ENCODE measurements around the gene HINT3. TPM values are rescaled to one million over a fixed set of nuclear protein-coding genes. Genes with fewer than 3 reads are reported as not detected.

The HINT3 gene
- total and polyA plus RNA-seq, 11 donors = 8.1 to 40.0 (median 33.8) TPM

- H3K9me3 ChIP-seq = no peaks in the 10 kb centered on the region
- TF ChIP-seq POLR2A (IDR thresholded peaks at IDR 0.05) (no peak), CTCF (IDR thresholded peaks at IDR 0.05) (peak; percentile 37 to 69 (median 59))
- ATAC-seq = peak in 2 of 4 donors; percentile 48 to 54
- no peaks in the 10 kb centered on the region for H3K4me1 ChIP-seq
- H3K27me3 ChIP-seq = no peaks in the 10 kb centered on the region
- peaks cover 0 to 71% (median 32%) of the 10 kb centered on the region in 9 donors for H3K36me3 ChIP-seq
- H3K4me3 ChIP-seq = no peak overlapping the region
- WGBS, 4 donors = 37 to 45% (median 42%) methylated on average over 5 of the region's 5 CpGs
- DNase-seq = no peak
- intact Hi-C loops (cut with DNase I) = loop anchor here in 8 of 10 donors (5.0 kb wide), 4 partner anchors 117 to 667 kb away; no protein-coding TSS in a partner anchor
- H3K27ac ChIP-seq = no peak overlapping the region
These were observed 17.8 kb downstream of the HINT3 start for GRCh38 chr6:125974214-125974866.

GRCh38 chr6:125979101-125979500 is 22.5 kb downstream of the HINT3 start:
- Histone ChIP-seq H3K9me3 (no peaks in the 10 kb centered on the region), H3K36me3 (peaks cover 0 to 68% (median 32%) of the 10 kb centered on the region in 9 donors), H3K27me3 (no peaks in the 10 kb centered on the region), H3K4me1 (no peaks in the 10 kb centered on the region), H3K4me3 (no peak overlapping the region), H3K27ac (no peak overlapping the region)
- DNase-seq (no peak), ATAC-seq (no peak)
- no peak for TF ChIP-seq CTCF (IDR thresholded peaks at IDR 0.05)
- no peak for TF ChIP-seq POLR2A (IDR thresholded peaks at IDR 0.05)
- intact Hi-C loops (cut with DNase I) = no loop called here
- WGBS, 4 donors = 89 to 94% (median 92%) methylated on average over 3 of the region's 3 CpGs

GRCh38 chr6:125981571-125982185 is 25.1 kb downstream of the HINT3 start:
- WGBS, 4 donors = 94 to 96% (median 95%) methylated on average over 2 of the region's 2 CpGs
- intact Hi-C loops (cut with DNase I) = loop anchor here in 2 of 10 donors (10.0 kb wide), 2 partner anchors 667 to 677 kb away; partner anchors contain the start of gene HDDC2 (in 1 of the 2)
- no peak for ATAC-seq
- Histone ChIP-seq H3K9me3 (no peaks in the 10 kb centered on the region), H3K27me3 (no peaks in the 10 kb centered on the region), H3K4me1 (peaks cover 0 to 10% (median 6%) of the 10 kb centered on the region in 12 donors), H3K27ac (no peak overlapping the region), H3K4me3 (no peak overlapping the region), H3K36me3 (peaks cover 0 to 47% (median 15%) of the 10 kb centered on the region in 9 donors)
- no peak for DNase-seq
- TF ChIP-seq POLR2A (IDR thresholded peaks at IDR 0.05) (no peak), CTCF (IDR thresholded peaks at IDR 0.05) (no peak)

- DNase-seq = no peak
- Histone ChIP-seq H3K4me3 (no peak overlapping the region), H3K4me1 (peaks cover 0 to 21% (median 9%) of the 10 kb centered on the region in 12 donors), H3K9me3 (no peaks in the 10 kb centered on the region), H3K27me3 (no peaks in the 10 kb centered on the region), H3K27ac (no peak overlapping the region), H3K36me3 (peaks cover 0 to 31% (median 0%) of the 10 kb centered on the region in 9 donors)
- no peak for ATAC-seq
- intact Hi-C loops (cut with DNase I) = loop anchor here in 2 of 10 donors (10.0 kb wide), 2 partner anchors 669 to 679 kb away; partner anchors contain the start of gene HDDC2 (in 1 of the 2)
- no peak for TF ChIP-seq POLR2A (IDR thresholded peaks at IDR 0.05)
- no peak for TF ChIP-seq CTCF (IDR thresholded peaks at IDR 0.05)
- 65 to 83% (median 69%) methylated on average over 4 of the region's 4 CpGs for WGBS, 4 donors
These were observed 26.8 kb downstream of the HINT3 start for GRCh38 chr6:125983246-125983945.

Data from heart left ventricle (tissue), 16 donors.